Activated T-cell treated with anti-CD3 and anti-CD28 coated beads, Interleukin-2, amount 50 U/mL, for 1 hour (primary cell): ENCODE data around the gene SLC16A11.
"Not testable (repeated sequence)": the region's sequence is repeated elsewhere in the genome, so short reads cannot be mapped to it uniquely, and the experiment has no call there.

ENCODE experiments used
- DNase-seq: peaks from one replicate; pipeline ENCODE4 v3.0.0-alpha.2; 2020

SLC16A11 gene

DNA sequence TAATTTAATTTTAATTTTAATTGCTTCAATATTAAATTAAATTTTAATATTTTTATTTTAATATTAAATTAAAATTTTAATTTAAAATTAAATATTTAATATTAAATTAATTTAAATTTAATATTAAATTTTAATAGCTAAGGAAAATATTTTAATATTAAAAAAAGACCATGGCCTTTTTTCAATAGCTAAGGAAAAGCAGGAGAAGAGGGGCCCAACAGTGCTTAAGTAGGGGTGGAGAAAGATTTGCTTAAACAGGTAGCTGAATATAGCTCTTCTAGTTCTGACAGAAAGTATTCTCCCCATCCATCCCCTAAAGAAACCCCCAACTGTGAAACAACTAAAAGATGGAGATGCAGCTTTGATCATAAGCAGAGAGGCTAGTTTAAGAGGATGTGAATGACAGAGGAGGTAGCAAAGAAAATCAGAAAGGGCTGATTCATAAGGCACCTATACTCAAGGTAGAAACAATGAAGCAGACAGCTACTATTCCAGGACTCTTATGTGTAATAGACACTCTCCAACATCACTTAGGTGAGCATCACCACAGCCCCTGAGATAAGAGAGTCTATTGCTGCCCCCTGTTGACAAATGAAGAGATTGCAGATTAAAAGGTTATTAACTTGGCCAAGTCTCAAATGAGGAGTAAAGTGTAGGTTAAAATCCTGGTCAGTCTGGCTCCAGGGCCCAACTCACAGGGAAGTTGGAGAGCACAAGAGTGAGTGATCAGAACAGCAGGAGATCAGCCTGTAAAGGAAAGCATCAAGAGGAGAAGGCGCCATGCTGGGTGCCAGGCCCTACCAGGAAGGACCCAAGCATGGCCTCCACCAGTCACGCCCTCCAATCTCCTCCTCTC is 39.3 kb downstream of the SLC16A11 start:
- DNase-seq = no peak

DNA sequence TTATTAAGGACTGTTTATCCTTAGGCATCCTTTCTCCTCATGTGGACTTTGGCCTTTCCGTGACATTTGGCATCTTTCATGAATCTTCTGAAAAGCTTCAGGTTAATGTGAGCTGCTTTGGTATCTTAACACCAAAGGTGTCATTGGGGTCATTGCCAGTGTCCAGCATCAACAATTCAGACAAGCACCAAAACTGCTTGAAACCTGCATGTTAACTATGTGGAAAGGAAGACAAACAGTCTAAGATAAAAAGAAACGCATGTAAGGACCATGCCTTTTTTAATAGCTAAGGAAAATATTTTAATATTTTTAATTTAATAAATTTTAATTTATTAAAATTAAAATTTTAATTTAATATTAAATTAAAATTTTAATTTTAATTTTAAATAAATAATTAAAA is 40.1 kb downstream of the SLC16A11 start:
- DNase-seq = no peak

DNA sequence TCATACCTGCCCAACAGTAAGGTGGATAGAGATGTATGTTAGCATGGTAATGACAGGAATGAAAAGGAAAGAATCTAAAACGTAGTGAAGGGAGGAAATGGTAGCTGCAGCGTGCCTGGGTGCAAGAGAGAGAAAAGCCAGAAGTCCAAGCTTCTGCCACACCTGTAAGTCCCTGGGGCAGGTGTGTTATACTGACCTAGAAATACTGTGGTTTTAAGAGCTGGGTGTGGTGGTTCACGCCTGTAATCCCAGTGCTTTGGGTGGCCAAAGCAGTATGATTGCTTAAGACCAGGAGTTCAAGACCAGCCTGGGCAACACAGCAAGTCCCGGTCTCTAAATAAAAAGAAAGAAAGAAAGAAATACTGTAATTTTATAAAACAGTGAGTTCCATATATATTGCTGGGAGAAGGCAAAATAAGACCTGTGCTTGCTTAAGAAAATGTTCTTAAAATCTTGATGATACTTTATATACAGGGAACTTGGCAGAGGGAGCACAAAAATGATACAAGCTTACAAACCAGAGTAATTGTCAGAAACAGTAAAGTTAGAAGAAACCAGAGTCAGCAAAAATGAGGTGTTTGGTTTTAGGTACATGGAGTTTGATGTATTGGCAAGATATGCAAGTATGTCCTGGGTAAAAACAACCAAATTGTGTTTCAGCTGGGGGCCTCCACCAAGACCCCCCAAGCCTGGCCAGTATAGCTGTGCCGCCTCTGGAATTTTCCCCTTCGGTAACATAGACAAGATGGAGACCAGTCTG is 41.4 kb downstream of the SLC16A11 start:
- no peak for DNase-seq

DNA sequence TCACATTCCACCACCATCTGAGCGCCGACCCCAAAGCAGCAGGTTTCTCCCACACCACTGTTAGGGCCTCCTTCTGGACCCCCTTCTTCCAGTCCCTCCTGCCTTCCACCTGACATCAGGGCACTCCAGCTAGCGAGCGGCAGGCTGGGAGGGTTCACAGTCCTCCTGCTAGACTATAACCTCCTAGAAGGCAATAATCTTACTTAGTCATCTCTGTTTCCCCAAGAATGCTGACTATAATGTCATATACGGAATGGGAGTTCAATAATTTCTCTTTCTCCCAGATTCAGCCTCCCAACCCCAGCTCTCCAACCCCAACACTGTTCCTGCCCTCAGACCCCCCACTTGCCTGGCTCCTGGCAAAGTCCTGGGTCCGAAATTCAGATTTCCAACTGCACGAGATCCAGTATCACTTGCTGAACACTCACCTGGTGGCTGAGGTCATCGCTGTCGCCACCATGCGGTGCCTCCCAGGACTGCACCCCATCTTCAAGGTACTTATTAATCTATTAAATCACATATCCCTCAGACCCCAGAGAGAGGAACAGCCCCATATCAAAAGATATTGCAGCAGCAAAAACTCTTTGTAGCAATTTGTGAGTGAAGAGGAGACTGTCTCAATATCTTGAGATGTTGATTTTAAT is 42.5 kb downstream of the SLC16A11 start:
- peak; percentile 63 for DNase-seq

DNA sequence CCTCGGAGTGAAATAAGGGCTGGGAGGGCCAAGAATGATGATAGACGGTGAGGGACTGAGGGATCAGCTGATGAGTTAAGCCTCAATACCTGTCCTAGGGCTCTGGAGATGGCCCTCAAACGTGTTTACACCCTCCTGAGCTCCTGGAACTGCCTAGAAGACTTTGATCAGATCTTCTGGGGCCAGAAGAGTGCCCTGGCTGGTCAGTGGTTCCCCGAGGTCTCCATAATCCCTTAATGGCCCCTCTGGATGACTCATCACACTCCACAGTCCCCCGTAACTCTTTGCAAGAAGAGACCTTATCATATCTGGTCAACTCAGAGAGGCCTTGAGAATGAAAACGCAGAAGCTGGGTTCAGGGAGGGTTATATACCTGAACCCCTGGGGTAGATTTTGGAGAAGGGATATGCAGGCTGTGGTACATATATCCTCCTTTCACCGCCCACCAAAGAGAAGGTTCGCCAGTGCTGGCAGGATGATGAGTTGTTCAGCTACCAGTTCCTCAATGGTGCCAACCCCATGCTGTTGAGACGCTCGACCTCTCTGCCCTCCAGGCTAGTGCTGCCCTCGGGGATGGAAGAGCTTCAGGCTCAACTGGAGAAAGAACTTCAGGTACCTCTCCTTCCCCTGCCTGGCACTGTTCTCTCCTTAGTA is 44.9 kb downstream of the SLC16A11 start:
- DNase-seq = no peak

DNA sequence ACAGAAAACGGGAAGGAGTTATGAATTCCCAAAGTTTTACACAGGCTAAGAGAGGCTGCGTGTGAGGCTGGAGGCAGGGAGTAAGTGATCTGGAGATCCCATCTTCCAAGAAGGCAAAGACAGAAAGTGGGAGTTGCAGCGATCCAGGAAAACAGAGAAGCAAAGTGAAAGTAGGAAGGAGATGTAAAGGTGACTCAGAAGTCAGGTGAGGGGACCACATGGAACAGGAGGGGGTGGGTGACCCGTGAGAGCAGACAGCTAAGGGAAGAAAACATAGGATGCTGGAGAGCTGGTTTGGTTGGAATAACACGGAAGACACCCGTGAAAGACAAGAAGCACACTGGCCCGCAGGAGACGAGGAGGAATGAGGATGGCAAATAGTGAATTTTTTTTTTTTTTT is 46.7 kb downstream of the SLC16A11 start:
- no peak for DNase-seq

DNA sequence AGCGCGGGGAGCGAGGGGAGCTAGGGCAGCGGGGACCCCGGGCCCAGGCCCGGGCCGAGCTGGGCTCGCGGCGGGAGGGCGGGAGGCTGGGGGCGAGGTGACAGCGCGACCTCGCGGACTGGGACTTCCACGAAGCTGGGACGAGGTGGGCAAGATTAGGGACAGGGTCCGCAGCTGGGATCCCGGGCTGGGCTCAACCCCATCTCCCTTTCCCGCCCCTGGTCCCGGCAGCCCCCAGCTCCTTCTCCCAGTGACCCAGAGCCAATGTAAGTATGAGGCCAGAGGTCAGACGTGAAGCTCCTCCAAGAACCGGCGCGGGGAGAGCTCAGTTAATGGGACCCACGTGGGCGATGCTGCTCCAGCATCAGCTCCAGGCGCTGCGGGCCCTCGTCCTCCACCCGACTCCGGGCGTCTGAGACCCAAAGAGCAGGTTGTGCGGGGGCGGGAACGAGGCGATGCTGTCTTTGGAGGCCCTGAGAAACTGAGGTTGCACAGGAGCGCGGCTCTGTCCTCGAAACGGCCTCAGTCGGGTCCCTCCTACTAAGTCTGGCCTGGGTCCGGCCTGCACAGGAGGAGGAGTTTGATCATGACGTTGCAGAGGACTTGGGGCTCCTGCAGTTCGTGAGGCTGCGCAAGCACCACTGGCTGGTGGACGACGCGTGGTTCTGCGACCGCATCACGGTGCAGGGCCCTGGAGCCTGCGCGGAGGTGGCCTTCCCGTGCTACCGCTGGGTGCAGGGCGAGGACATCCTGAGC is 47.5 kb downstream of the SLC16A11 start:
- no peak for DNase-seq

DNA sequence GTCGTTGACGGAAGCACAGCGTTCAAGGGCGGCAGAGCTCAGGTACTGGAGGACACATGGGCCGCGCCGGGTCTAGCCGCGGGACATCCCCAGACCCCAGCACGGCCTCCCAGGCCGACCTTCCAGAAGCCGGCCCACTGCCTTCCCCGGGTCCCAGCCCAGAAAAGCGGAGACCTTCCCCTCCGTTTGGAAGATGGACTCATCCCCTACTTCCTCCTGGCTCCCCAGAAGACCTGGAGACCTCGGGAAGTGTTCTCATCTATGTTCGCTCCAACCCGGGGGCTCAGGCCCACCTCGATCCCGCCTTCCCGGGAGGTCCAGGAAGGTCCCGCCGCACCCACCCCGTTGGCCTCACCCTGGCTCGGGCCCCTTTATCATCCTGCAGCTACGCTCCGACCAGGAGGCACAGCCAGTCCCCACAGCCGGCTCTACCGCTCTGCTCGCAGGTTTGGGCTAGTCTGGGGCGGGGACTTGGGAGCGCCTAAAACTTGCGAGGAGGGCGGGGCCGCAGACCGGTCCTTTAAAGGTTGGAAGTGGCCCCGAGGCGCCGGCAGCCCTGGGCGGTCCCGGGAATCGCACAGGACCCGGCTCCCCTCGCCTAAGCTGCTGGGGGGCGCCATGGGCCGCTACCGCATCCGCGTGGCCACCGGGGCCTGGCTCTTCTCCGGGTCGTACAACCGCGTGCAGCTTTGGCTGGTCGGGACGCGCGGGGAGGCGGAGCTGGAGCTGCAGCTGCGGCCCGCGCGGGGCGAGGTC is 48.2 kb downstream of the SLC16A11 start, which contains the start of gene ALOX12:
Gene ALOX12 (plus strand): TSS at position 550 of the 756 bp plus-strand sequence. CDS start 69 bp downstream, at position 619.
- no peak for DNase-seq

DNA sequence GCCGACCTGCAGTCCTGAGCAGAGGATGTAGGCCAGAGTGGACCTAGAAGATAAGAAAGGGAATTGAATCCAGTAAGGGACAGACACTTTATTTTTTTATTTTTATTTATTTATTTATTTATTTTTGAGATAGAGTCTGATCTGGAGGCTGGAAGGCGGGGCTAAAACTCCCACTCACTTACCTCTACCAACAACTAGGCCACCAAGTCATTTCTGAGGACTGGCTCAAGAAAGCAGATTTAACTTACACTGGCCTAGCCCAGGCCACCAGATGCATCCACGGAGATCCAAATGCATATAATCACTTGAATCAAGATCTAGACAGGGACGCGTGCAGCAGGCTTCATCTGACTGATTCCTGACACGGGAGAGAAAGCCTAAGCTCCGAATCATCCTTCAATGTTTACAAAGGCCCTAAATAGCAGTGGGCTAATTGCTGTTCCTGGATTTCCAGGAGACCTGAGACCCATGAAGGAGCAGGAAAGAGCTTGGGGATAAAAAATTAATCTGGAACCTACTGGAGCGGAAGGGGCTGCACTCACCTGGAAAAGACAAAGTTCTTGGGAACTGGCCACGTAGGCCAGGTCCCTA is 49.1 kb downstream of the SLC16A11 start:
- DNase-seq = no peak

DNA sequence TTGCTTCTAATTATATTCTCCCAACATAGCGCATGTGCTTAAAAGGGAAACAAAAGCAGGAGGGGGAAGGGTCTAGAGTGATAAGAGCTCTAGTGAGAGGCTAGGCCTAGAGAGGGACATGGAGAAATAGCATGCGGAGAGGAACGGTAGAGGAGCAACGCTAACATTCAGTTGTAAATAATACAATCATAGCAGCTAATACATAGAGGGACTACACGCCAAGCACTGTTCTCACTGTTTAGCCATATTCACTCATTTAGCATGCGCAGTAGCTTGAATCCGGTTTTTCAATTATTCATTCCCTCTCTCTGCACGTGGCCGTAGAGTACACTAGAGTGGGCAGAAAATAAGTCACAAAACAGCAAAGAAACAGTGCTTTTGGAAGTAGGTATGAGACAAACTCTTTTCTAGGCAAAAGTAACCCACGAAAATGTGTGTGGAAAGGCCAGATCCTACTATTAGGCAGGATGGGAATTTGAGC is 49.7 kb downstream of the SLC16A11 start:
- DNase-seq = no peak

DNA sequence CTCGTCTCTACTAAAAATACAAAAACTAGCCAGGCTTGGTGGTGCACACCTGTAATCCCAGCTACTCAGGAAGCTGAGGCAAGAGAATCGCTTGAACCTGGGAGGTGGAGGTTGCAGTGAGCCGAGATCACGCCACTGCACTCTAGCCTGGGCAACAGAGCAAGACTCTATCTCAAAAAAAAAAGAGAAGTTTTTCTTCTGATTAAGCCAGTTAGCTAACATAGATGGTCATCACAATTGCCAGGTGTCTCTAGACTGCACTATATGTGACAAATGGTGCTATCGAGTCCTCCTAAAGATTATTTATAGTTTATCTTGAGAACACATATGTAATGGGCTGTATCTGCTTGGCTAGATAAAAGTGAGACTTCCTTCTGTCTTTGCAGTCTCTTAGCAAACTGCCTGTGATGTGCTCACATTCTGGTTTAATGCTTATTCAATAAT is 50.3 kb downstream of the SLC16A11 start:
- DNase-seq = not testable (repeated sequence)
